A673 (cell line): ENCODE data around the gene LAMTOR3.

Experiments
- CTCF ChIP-seq: fragments of 300-800, 200-600 bp; sonication (generic); conservative IDR thresholded peaks from 2 replicates; pipeline ENCODE4 v1.5.1; 2017; ENCODE audit warnings: low read depth, mild to moderate bottlenecking, antibody characterized with exemption, low read length, moderate library complexity, mixed read lengths
- EZH2 ChIP-seq: fragments of 200-600 bp; sonication (generic); IDR thresholded peaks from 2 replicates; pipeline ENCODE4 v1.6.1; 2017; ENCODE audit warnings: borderline replicate concordance, low read depth, mild to moderate bottlenecking, mixed read lengths, antibody characterized with exemption, low read length; ENCODE audit not compliant: poor library complexity, severe bottlenecking

DNA sequence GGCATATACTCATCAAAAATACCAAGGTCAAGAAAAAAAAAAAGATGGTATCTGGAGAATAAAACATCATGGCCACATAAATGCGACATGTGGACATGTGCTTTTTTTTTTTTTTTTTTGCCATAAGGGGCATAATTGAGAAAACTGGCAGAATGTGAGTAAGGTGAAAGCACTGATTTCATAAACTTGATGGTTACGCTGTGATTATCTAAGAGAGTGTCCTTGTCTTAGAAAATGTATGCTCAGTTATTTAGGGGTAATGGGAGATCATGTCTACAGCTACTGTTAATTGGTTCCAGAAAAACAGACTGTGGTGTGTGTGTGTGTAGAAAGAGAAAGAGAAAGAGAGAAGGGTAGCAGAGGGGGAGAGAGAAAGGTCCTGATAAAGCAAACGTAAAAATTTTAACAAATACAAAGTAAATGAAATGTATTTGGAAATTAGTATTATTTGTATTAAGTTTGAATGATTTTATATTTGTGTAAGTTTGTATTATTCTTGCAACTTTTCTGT, 44.1 kb upstream of the LAMTOR3 start:
- TF ChIP-seq CTCF, result no peak
- no peak for TF ChIP-seq EZH2
